Measurements from ENCODE around the gene ADGRA3.
A peak's percentile ranks its signal among the peaks of the same experiment; 100 is the strongest.

Gene ADGRA3

GRCh38 chr4:22410645-22411247 is 105.1 kb downstream of the ADGRA3 start:
- DNase-seq, result peak; percentile 19
- H3K36me3 ChIP-seq (replicated peaks; ENCODE audit: insufficient read depth, low read length), result no peaks in the 10 kb centered on the region
- no peak overlapping the region for H3K27ac ChIP-seq (ENCODE audit: low read length)
- H3K9me3 ChIP-seq (replicated peaks; ENCODE audit: insufficient read depth, low read length), result no peaks in the 10 kb centered on the region
- H4K20me1 ChIP-seq (ENCODE audit: insufficient read depth, low read length), result no peaks in the 10 kb centered on the region
- H3K4me1 ChIP-seq (ENCODE audit: low read length), result 0 out of 2 replicates have a peak, but pooled peaks cover 8% of the 10 kb centered on the region
- H3K9me2 ChIP-seq (replicated peaks; ENCODE audit: insufficient read depth, low read length), result no peaks in the 10 kb centered on the region
- H3K4me2 ChIP-seq (ENCODE audit: low read depth, low read length), result no peak overlapping the region
- H3K4me3 ChIP-seq (ENCODE audit: low read length), result no peak overlapping the region
- no peaks in the 10 kb centered on the region for H3K27me3 ChIP-seq (replicated peaks; ENCODE audit: insufficient read depth, low read length)
- no peaks in the 10 kb centered on the region for H3F3A ChIP-seq (ENCODE audit: insufficient read depth, low read length)
- H3K79me2 ChIP-seq (ENCODE audit: low read length), result no peaks in the 10 kb centered on the region
- TF ChIP-seq CTCF (IDR thresholded peaks at IDR 0.05; ENCODE audit: low read length) (peak; percentile 62), EZH2phosphoT487 (IDR thresholded peaks at IDR 0.05; ENCODE audit: low read length) (no peak)
- no peak overlapping the region for H2AFZ ChIP-seq (ENCODE audit: low read length)
- H3K9ac ChIP-seq (ENCODE audit: low read length), result no peak overlapping the region

GRCh38 chr4:22408474-22408873 is 107.4 kb downstream of the ADGRA3 start:
- Histone ChIP-seq H3K9me3 (replicated peaks; ENCODE audit: insufficient read depth, low read length) (no peaks in the 10 kb centered on the region), H3K4me2 (ENCODE audit: low read depth, low read length) (no peak overlapping the region), H3K9ac (ENCODE audit: low read length) (no peak overlapping the region), H3K27me3 (replicated peaks; ENCODE audit: insufficient read depth, low read length) (no peaks in the 10 kb centered on the region), H3K36me3 (replicated peaks; ENCODE audit: insufficient read depth, low read length) (no peaks in the 10 kb centered on the region), H3K4me3 (ENCODE audit: low read length) (no peak overlapping the region), H3F3A (ENCODE audit: insufficient read depth, low read length) (no peaks in the 10 kb centered on the region), H3K4me1 (ENCODE audit: low read length) (0 out of 2 replicates have a peak, but pooled peaks cover 8% of the 10 kb centered on the region), H3K9me2 (replicated peaks; ENCODE audit: insufficient read depth, low read length) (no peaks in the 10 kb centered on the region), H3K27ac (ENCODE audit: low read length) (no peak overlapping the region), H4K20me1 (ENCODE audit: insufficient read depth, low read length) (no peaks in the 10 kb centered on the region), H2AFZ (ENCODE audit: low read length) (no peak overlapping the region), H3K79me2 (ENCODE audit: low read length) (no peaks in the 10 kb centered on the region)
- no peak for DNase-seq
- no peak for TF ChIP-seq CTCF (IDR thresholded peaks at IDR 0.05; ENCODE audit: low read length)
- no peak for TF ChIP-seq EZH2phosphoT487 (IDR thresholded peaks at IDR 0.05; ENCODE audit: low read length)
- no peak for TF ChIP-seq EZH2 (optimal IDR thresholded peaks at IDR 0.05; ENCODE audit: low read depth, low read length)

- H3K4me2 ChIP-seq (ENCODE audit: low read depth, low read length), result no peak overlapping the region
- H3K79me2 ChIP-seq (ENCODE audit: low read length), result no peaks in the 10 kb centered on the region
- H3K27me3 ChIP-seq (replicated peaks; ENCODE audit: insufficient read depth, low read length), result no peaks in the 10 kb centered on the region
- no peaks in the 10 kb centered on the region for H4K20me1 ChIP-seq (ENCODE audit: insufficient read depth, low read length)
- H3K36me3 ChIP-seq (replicated peaks; ENCODE audit: insufficient read depth, low read length), result no peaks in the 10 kb centered on the region
- H3K4me1 ChIP-seq (ENCODE audit: low read length), result 0 out of 2 replicates have a peak, but pooled peaks cover 8% of the 10 kb centered on the region
- no peak overlapping the region for H3K27ac ChIP-seq (ENCODE audit: low read length)
- no peaks in the 10 kb centered on the region for H3F3A ChIP-seq (ENCODE audit: insufficient read depth, low read length)
- no peak for DNase-seq
- no peak overlapping the region for H3K9ac ChIP-seq (ENCODE audit: low read length)
- H3K9me2 ChIP-seq (replicated peaks; ENCODE audit: insufficient read depth, low read length), result no peaks in the 10 kb centered on the region
- no peak overlapping the region for H2AFZ ChIP-seq (ENCODE audit: low read length)
- no peak overlapping the region for H3K4me3 ChIP-seq (ENCODE audit: low read length)
- H3K9me3 ChIP-seq (replicated peaks; ENCODE audit: insufficient read depth, low read length), result no peaks in the 10 kb centered on the region
- TF ChIP-seq CTCF (IDR thresholded peaks at IDR 0.05; ENCODE audit: low read length), result no peak
- TF ChIP-seq EZH2 (optimal IDR thresholded peaks at IDR 0.05; ENCODE audit: low read depth, low read length), result no peak
- TF ChIP-seq EZH2phosphoT487 (IDR thresholded peaks at IDR 0.05; ENCODE audit: low read length), result no peak
Measured at GRCh38 chr4:22407361-22407760, 108.5 kb downstream of the ADGRA3 start.
